H1 (cell line): ENCODE measurements around the gene ECSIT. TPM values are rescaled to one million over a fixed set of nuclear protein-coding genes. Genes with fewer than 3 reads are reported as not detected.
A peak's percentile ranks its signal among the peaks of the same experiment; 100 is the strongest.

ENCODE experiments used
- CTCF ChIA-PET: fragments of 300-600 bp; sonication (Branson Sonifier 250); formaldehyde crosslinking; loops from one replicate; lab custom pipeline; 2021; ENCODE audit not compliant: partially characterized antibody; lab: Charles Lee
- POLR2A ChIA-PET: fragments of 300-600 bp; sonication (Branson Sonifier 250); formaldehyde crosslinking; loops from one replicate; lab custom pipeline; 2021; ENCODE audit warnings: inconsistent platforms; ENCODE audit not compliant: partially characterized antibody; lab: Charles Lee
- DNase-seq, 2 experiments: peaks; one replicate each; pipeline versions ENCODE4 v3.0.0 to v3.0.0-alpha.2; 2010 to 2022; ENCODE audit warnings: low spot score in 2 of 2, low read depth in 1 of 2, mixed read lengths in 1 of 2
- FAIRE-seq: peaks from 2 replicates; lab custom pipeline; 2011; peaks lifted over from hg19 to GRCh38; lab: Jason Lieb, UNC
- H2AFZ ChIP-seq: 2 replicates; pipeline ENCODE4 v1.8.1; 2012; ENCODE audit warnings: low read length, inconsistent platforms
- H2AK5ac ChIP-seq: 2 replicates; pipeline ENCODE4 v1.6.1; 2013; ENCODE audit warnings: low read depth, low read length
- H2BK120ac ChIP-seq: replicated peaks from 2 replicates; pipeline ENCODE3; 2013; ENCODE audit warnings: low read depth, low read length, inconsistent platforms
- H2BK12ac ChIP-seq: 2 replicates; pipeline ENCODE4 v1.6.1; 2013; ENCODE audit warnings: low read depth, low read length
- H2BK15ac ChIP-seq: 2 replicates; pipeline ENCODE4 v1.6.1; 2013; ENCODE audit warnings: low read length
- H2BK20ac ChIP-seq: 2 replicates; pipeline ENCODE4 v1.6.1; 2013; ENCODE audit warnings: low read length
- H2BK5ac ChIP-seq: 2 replicates; pipeline ENCODE4 v1.6.1; 2013; ENCODE audit warnings: low read depth, low read length
- H3K14ac ChIP-seq: 2 replicates; pipeline ENCODE4 v1.6.1; 2013; ENCODE audit warnings: inconsistent platforms; ENCODE audit not compliant: insufficient read length
- H3K18ac ChIP-seq: 2 replicates; pipeline ENCODE4 v1.6.1; 2013; ENCODE audit warnings: low read length; ENCODE audit errors: extremely low read depth
- H3K23ac ChIP-seq: 2 replicates; pipeline ENCODE4 v1.6.1; 2013; ENCODE audit warnings: inconsistent platforms; ENCODE audit not compliant: insufficient read length
- H3K23me2 ChIP-seq: 2 replicates; pipeline ENCODE4 v1.6.1; 2013; ENCODE audit warnings: low read depth, low read length
- H3K27ac ChIP-seq: 2 replicates; pipeline ENCODE4 v1.6.1; 2011; ENCODE audit warnings: low read depth, low read length, inconsistent platforms
- H3K27me3 ChIP-seq, 4 experiments: replicated peaks in 1 of 4; 1 replicate in 1 of 4; 2 replicates in 3 of 4; pipeline versions ENCODE4 v1.6.1 to v1.8.1; 2011 to 2013; ENCODE audit warnings: low read length in 3 of 4, mild to moderate bottlenecking in 3 of 4, inconsistent platforms in 2 of 4, mixed read lengths in 2 of 4, moderate library complexity in 1 of 4; ENCODE audit not compliant: control insufficient read depth in 3 of 4, insufficient read depth in 3 of 4; ENCODE audit errors: extremely low read depth in 1 of 4
- H3K36me3 ChIP-seq, 4 experiments: 2 replicates each; pipeline versions ENCODE4 v1.6.1 to v1.8.1; 2011 to 2013; ENCODE audit warnings: mild to moderate bottlenecking in 4 of 4, low read length in 3 of 4, moderate library complexity in 2 of 4, control low read depth in 1 of 4, inconsistent platforms in 1 of 4; ENCODE audit not compliant: insufficient read depth in 4 of 4, control insufficient read depth in 2 of 4
- H3K4ac ChIP-seq: replicated peaks from 2 replicates; pipeline ENCODE3; 2013; ENCODE audit warnings: low read length, low read depth, mixed read lengths, inconsistent platforms; ENCODE audit not compliant: insufficient read length
- H3K4me1 ChIP-seq, 4 experiments: replicated peaks in 1 of 4; 1 replicate in 1 of 4; 2 replicates in 3 of 4; pipeline versions ENCODE4 v1.6.1 to v1.8.1; 2011 to 2013; ENCODE audit warnings: low read length in 3 of 4, inconsistent platforms in 2 of 4, mixed read lengths in 1 of 4; ENCODE audit not compliant: insufficient read depth in 4 of 4, control insufficient read depth in 3 of 4
- H3K4me2 ChIP-seq, 2 experiments: 2 replicates each; pipeline versions ENCODE4 v1.6.1 to v1.8.1; 2011 to 2013; ENCODE audit warnings: low read depth in 2 of 2, low read length in 2 of 2, control low read depth in 1 of 2, inconsistent platforms in 1 of 2, mild to moderate bottlenecking in 1 of 2; ENCODE audit not compliant: insufficient read depth in 1 of 2
- H3K4me3 ChIP-seq, 4 experiments: fragments of 200-600, 300-600 bp in 1 of 4; sonication (generic), shearing (Covaris generic), sonication (Bioruptor Twin) in 1 of 4; 2 replicates each; pipeline versions ENCODE4 v1.5.1 to v1.8.1; 2011 to 2016; ENCODE audit warnings: low read length in 4 of 4, low read depth in 3 of 4, control low read depth in 2 of 4, inconsistent platforms in 2 of 4, mild to moderate bottlenecking in 2 of 4, mixed read lengths in 1 of 4, moderate library complexity in 1 of 4; ENCODE audit not compliant: insufficient read depth in 2 of 4; ENCODE audit errors: extremely low read depth in 1 of 4
- H3K56ac ChIP-seq: replicated peaks from 2 replicates; pipeline ENCODE3; 2013; ENCODE audit warnings: low read depth, mild to moderate bottlenecking, mixed read lengths, low read length, inconsistent platforms; ENCODE audit not compliant: insufficient read length
- H3K79me1 ChIP-seq: 2 replicates; pipeline ENCODE4 v1.6.1; 2013; ENCODE audit warnings: low read depth, low read length, control low read depth
- H3K79me2 ChIP-seq, 2 experiments: 2 replicates each; pipeline versions ENCODE4 v1.6.1 to v1.8.1; 2012 to 2013; ENCODE audit warnings: low read length in 2 of 2, mild to moderate bottlenecking in 2 of 2, inconsistent platforms in 1 of 2; ENCODE audit not compliant: insufficient read depth in 2 of 2, control insufficient read depth in 1 of 2
- H3K9ac ChIP-seq, 4 experiments: replicated peaks in 1 of 4; 1 replicate in 1 of 4; 2 replicates in 3 of 4; pipeline versions ENCODE4 v1.6.1 to v1.8.1; 2011 to 2013; ENCODE audit warnings: low read depth in 3 of 4, low read length in 3 of 4, control low read depth in 2 of 4, mild to moderate bottlenecking in 2 of 4, moderate library complexity in 2 of 4, inconsistent platforms in 1 of 4; ENCODE audit errors: extremely low read depth in 1 of 4
- H3K9me3 ChIP-seq, 2 experiments: 2 replicates each; pipeline versions ENCODE4 v1.6.1 to v1.8.1; 2012 to 2013; ENCODE audit warnings: mild to moderate bottlenecking in 2 of 2, moderate library complexity in 2 of 2, control low read depth in 1 of 2, inconsistent platforms in 1 of 2, low read depth in 1 of 2, low read length in 1 of 2, mixed read lengths in 1 of 2; ENCODE audit not compliant: insufficient read depth in 2 of 2
- H4K20me1 ChIP-seq, 2 experiments: replicated peaks in 1 of 2; 2 replicates each; pipeline versions ENCODE3 to v1.8.1; 2011 to 2013; ENCODE audit warnings: inconsistent platforms in 2 of 2, low read length in 2 of 2, mild to moderate bottlenecking in 1 of 2; ENCODE audit not compliant: insufficient read depth in 2 of 2, control insufficient read depth in 1 of 2
- H4K5ac ChIP-seq: 2 replicates; pipeline ENCODE4 v1.6.1; 2013; ENCODE audit warnings: low read length, low read depth, mixed read lengths, inconsistent platforms; ENCODE audit not compliant: insufficient read length
- H4K8ac ChIP-seq: 2 replicates; pipeline ENCODE4 v1.8.0; 2013; ENCODE audit warnings: mild to moderate bottlenecking, moderate library complexity, low read length, inconsistent platforms; ENCODE audit not compliant: insufficient read depth; ENCODE audit errors: extremely low read depth
- H4K91ac ChIP-seq: replicated peaks from 2 replicates; pipeline ENCODE3; 2013; ENCODE audit warnings: low read length, mixed read lengths, inconsistent platforms; ENCODE audit not compliant: insufficient read length
- BCL11A ChIP-seq, 2 experiments: IDR thresholded peaks; one replicate each; pipeline ENCODE4 v1.6.1; 2011; ENCODE audit warnings: low read depth in 2 of 2, low read length in 2 of 2, mild to moderate bottlenecking in 2 of 2
- CBX5 ChIP-seq: fragments of 300-800, 300-1000 bp; sonication (generic); IDR thresholded peaks from 2 replicates; pipeline ENCODE4 v1.7.1; 2016; ENCODE audit warnings: antibody characterized with exemption, low read length, low read depth
- NANOG ChIP-seq: IDR thresholded peaks from 2 replicates; pipeline ENCODE4 v1.6.1; 2011; ENCODE audit warnings: low read length, low read depth, mild to moderate bottlenecking, inconsistent platforms; ENCODE audit not compliant: insufficient read depth, poor library complexity, severe bottlenecking
- PHF8 ChIP-seq: fragments of 200-600 bp; sonication (generic); conservative IDR thresholded peaks from 2 replicates; pipeline ENCODE4 v1.7.1; 2012; ENCODE audit warnings: low read depth, mild to moderate bottlenecking, inconsistent platforms, low read length, moderate library complexity
- RFX5 ChIP-seq: IDR thresholded peaks from 2 replicates; pipeline ENCODE4 v1.6.1; 2011; ENCODE audit warnings: low read depth, low read length, improper control_type of control experiment, borderline replicate concordance
- TBP ChIP-seq: IDR thresholded peaks from 2 replicates; pipeline ENCODE4 v1.6.1; 2011; ENCODE audit warnings: low read depth, low read length, improper control_type of control experiment
- WGBS, 2 experiments: shearing (Covaris generic) in 1 of 2; methylation state at CpG; one replicate each; pipeline versions ENCODE4 v1.1.6 to v1.1.7; 2013 to 2015; ENCODE audit warnings: low lambda C conversion rate in 2 of 2, mixed read lengths in 2 of 2, inconsistent platforms in 1 of 2, low coverage in 1 of 2, missing lambda C conversion rate in 1 of 2; ENCODE audit not compliant: insufficient replicate concordance in 2 of 2, insufficient coverage in 1 of 2, insufficient read length in 1 of 2; ENCODE audit errors: extremely low coverage in 1 of 2, missing lambda C conversion rate in 1 of 2; 5-methylcytosine and 5-hydroxymethylcytosine counted together
- polyA plus RNA-seq, 7 experiments: library from polyadenylated mRNA; depleted of rRNA in 3 of 7; stranded (reverse) in 5 of 7; unstranded in 2 of 7; fragments of >200 nt in 5 of 7; fragments of 200-250 nt in 2 of 7; gene quantifications; 1 replicate in 5 of 7; 2 replicates in 1 of 7; 4 replicates in 1 of 7; pipeline versions ENCODE4 v1.2.1 to v1.2.3, GENCODE V29; 2011 to 2013; ENCODE audit warnings: missing spikeins in 2 of 7, mixed read lengths in 2 of 7
- total RNA-seq: library from RNA; stranded (reverse); fragmentation: NEBNext Ultra II Directional; extraction: Animal tissue kit (Norgen Biotek cat#: 25700); gene quantifications from 2 replicates; pipeline ENCODE4 v1.2.1, GENCODE V29; 2021
- TF ChIP-seq, protein P1 (sequence below): IDR thresholded peaks from 2 replicates; pipeline ENCODE4 v1.6.1; 2011; ENCODE audit warnings: low read length, improper control_type of control experiment
- TF ChIP-seq, protein P2 (sequence below): IDR thresholded peaks from 2 replicates; pipeline ENCODE4 v1.6.1; 2012; ENCODE audit warnings: inconsistent platforms

The ECSIT gene
- total and polyA plus RNA-seq, 2 of the 8 experiments (the other 6 are each of a cell fraction or from before 2014, with no cell fraction given) = 55.7 to 74.1 TPM

DNA sequence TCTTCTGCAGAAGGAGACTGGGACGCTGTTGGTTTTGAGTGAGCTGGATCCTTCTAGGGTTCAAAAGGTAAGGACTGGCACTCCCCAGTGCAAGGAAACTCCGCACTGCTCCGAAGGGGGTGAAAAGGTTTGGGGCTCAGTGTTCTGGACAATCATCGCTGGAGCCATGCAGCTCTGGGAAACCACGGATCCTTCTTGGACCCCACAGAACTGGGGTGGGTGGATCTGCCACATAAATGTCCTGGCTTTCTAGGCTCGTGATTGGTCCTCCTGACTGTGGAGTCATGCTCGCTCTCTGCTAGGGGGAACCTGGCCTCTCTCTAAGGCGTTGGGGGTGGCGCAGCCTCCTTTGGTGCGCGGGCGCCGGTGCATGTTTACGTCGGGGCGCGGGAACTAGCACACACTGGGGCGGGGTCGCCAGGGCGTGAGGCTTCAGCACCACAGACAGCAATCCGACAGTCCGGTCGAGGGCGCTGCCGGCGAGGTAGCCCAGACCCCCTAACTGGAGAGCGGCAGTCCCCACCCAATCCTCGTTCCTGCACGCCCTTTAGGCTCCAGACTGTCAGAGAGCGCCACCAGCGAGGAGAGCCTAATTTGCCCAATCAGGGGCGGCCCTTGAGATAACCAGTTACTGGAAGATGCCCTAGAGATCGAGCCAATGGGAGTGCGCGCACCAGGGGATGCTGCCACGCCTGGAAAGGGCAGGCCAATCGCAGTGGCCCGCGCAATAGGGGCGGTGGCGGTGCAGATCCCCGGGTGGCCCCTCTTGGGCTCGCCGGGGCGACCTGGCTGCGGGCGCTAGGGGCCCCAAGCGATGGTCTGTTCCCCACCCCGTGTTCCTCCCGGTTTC lies 47.2 kb downstream of the ECSIT start:
- WGBS, 2 experiments = 22% methylated on average over 36 of the region's 50 CpGs; no CpG with 5 or more reads in 1 of the 2 experiments
- 0 out of 2 replicates have a peak, but pooled peaks have one; percentile 25 for TF ChIP-seq TBP
- TF ChIP-seq NANOG = no peak
- TF ChIP-seq CBX5 = no peak
- TF ChIP-seq, protein P1, sequence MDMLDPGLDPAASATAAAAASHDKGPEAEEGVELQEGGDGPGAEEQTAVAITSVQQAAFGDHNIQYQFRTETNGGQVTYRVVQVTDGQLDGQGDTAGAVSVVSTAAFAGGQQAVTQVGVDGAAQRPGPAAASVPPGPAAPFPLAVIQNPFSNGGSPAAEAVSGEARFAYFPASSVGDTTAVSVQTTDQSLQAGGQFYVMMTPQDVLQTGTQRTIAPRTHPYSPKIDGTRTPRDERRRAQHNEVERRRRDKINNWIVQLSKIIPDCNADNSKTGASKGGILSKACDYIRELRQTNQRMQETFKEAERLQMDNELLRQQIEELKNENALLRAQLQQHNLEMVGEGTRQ = no peak
- TF ChIP-seq RFX5 = no peak
- TF ChIP-seq, protein P2, sequence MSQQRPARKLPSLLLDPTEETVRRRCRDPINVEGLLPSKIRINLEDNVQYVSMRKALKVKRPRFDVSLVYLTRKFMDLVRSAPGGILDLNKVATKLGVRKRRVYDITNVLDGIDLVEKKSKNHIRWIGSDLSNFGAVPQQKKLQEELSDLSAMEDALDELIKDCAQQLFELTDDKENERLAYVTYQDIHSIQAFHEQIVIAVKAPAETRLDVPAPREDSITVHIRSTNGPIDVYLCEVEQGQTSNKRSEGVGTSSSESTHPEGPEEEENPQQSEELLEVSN = peak; percentile 85
- no peak for TF ChIP-seq PHF8
- TF ChIP-seq BCL11A (IDR thresholded peaks at IDR 0.05; ENCODE audit: low read depth in 2 of 2, low read length in 2 of 2) = no peak

More for the DNA sequence above, 47.2 kb downstream of the ECSIT start:
- no peak overlapping the region for H3K27ac ChIP-seq
- peak overlapping the region; percentile 18 for H4K5ac ChIP-seq
- H3K23me2 ChIP-seq = peaks cover 7% of the 10 kb centered on the region; the same call in 1 of the 2 replicates
- ChIA-PET CTCF (interaction anchor here (0.6 to 6.4 kb wide), 29 partner anchors 9 to 208 kb away, joined by 3 to 37 read pairs (median 4); partner anchors contain the start of genes EPOR, ODAD3 and PRKCSH), POLR2A (interaction anchor here (0.6 to 3.9 kb wide), 28 partner anchors 9 to 121 kb away, joined by 3 to 20 read pairs (median 4); partner anchors contain the start of gene EPOR)
- DNase-seq (peak; percentile 79 to 90), FAIRE-seq (peak; percentile 19)
- H2BK12ac ChIP-seq = no peak overlapping the region
- peaks cover 0 to 7% of the 10 kb centered on the region in 2 experiments for H4K20me1 ChIP-seq
- H3K27me3 ChIP-seq = peaks cover 20 to 26% (median 23%) of the 10 kb centered on the region in 4 experiments
- H3K18ac ChIP-seq = no peak overlapping the region; the same call in 1 of the 2 replicates
- H3K9ac ChIP-seq = no peak overlapping the region; a peak in 1 of 7 replicates
- no peak overlapping the region for H3K23ac ChIP-seq
- H2BK5ac ChIP-seq = no peak overlapping the region
- H2AK5ac ChIP-seq = no peak overlapping the region
- H3K4ac ChIP-seq = no peak overlapping the region
- no peak overlapping the region for H2BK20ac ChIP-seq
- no peak overlapping the region for H4K91ac ChIP-seq
- no peaks in the 10 kb centered on the region for H3K79me1 ChIP-seq
- no peaks in the 10 kb centered on the region for H3K79me2 ChIP-seq
- no peak overlapping the region for H2BK15ac ChIP-seq
- H3K4me3 ChIP-seq = peak overlapping the region in 3 of 4 experiments; percentile 4 to 56 (median 14); a peak in 2 of 8 replicates
- no peaks in the 10 kb centered on the region; a peak in 1 of 4 replicates for H3K9me3 ChIP-seq
- peak overlapping the region; percentile 86; the same call in 1 of the 2 replicates for H4K8ac ChIP-seq
- peaks cover 0 to 17% (median 5%) of the 10 kb centered on the region in 4 experiments; a peak in 5 of 7 replicates for H3K4me1 ChIP-seq
- H3K56ac ChIP-seq = no peak overlapping the region
- no peak overlapping the region for H3K14ac ChIP-seq
- no peaks in the 10 kb centered on the region; a peak in 1 of 8 replicates for H3K36me3 ChIP-seq
- H3K4me2 ChIP-seq = peak overlapping the region in 1 of 2 experiments; percentile 55
- no peak overlapping the region for H2AFZ ChIP-seq
- H2BK120ac ChIP-seq = no peak overlapping the region
